GM18873 (cell line): ENCODE measurements around the gene PDLIM3.
"Not testable (repeated sequence)": the region's sequence is repeated elsewhere in the genome, so short reads cannot be mapped to it uniquely, and the experiment has no call there.

Experiments
- ATAC-seq: cut with Tn5 transposase; IDR thresholded peaks from one replicate; pipeline ENCODE4 v1.9.1; 2021; ENCODE audit warnings: mild to moderate bottlenecking, moderate library complexity, moderate number of reproducible peaks; ENCODE audit not compliant: unreplicated experiment, low FRiP score

The PDLIM3 gene

DNA sequence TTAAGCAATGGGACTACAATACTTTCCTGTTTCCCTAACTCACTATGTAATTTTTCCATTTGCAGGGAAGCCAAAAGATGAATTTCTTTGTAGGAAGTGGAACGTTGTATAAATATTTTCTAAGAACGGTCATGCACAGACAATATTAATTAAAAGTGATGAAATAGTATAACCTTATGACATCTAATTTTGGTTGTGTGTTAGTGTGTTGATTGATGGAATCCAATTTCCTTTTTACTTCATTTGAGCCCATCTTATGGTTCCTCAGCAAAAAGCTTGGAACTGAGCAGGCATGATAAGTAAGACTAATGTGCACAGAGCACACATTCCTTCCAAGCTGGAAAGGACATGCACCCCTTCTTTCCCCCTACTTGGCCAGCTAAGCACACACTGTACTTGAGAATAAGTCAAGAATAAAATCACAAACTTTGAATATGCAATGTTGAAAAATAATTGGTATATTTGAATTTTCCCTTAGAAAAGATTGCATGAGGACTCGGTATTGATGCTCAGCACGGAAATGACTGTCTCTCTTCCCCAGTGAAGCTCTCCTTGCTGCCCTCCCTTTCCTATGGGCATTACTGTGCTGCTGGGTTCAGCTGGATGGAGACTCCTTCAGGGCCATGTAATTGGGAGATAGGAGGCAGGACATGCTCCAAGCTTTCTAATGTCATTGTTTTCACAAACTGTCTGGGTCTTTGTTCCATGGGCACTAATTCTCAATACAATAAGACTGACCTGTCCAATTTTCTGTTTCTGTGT, 19.2 kb upstream of the PDLIM3 start:
- ATAC-seq = no peak

DNA sequence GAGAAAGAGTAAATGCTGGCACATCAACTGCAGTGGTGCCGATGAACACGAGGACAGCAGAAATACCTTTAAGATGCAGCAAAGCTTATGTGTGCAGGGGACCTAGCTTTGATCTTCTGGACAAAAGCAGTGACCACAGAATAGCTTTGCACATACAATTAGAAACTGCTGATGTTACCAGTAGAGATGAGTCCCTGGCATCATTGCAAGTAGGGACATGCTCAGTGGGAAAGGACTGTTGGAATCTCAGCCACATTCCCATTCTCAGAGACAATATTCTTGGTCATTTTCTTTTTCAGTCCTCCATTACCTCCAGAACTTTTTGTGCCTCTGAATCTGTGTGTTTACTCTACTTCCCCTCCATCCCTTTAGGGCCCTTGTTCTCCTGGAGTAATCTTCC, 16.9 kb upstream of the PDLIM3 start:
- no peak for ATAC-seq

DNA sequence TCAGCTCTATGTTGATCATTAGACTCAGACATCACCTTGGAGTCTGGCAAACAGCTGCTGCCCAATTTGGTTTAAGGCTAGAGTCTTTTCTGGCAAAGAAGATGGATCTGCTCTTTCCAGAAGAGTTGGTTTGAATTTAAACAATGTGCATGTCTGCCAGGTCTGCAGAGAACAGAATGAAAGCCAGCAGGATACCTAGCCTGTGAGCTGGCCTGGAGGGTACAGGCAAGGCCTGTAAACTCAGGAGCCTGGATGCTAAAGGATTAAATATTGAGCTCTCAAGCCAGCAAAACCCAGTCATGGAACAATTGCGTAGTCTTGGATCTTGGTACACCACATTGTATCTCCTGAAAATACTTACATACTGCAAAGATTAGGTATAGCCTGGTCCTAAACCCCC, 15.6 kb upstream of the PDLIM3 start:
- no peak for ATAC-seq

DNA sequence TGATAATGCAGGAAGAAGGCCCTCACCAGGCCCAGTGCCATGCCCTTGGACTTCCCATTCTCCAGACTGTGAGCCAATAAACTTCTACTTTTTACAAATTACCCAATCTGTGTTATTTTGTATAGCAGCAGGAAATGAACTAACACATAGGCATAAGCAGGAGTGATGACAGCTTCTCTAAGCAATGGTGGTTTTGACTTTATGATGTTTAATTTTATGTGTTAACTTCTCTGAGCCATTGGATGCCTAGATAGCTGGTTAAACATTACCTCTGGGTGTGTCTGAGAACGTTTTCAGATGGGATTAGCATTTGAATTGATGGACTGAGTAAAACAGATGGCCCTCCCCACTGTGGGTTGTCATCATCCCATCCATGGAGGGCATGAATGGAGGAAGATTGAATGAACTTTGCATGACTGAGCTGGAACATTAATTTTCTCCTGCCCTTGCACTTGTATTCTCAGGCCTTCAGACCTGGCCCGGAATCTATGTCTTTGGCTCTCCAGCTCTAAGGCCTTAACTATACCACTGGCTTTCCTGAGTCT, 13.9 kb upstream of the PDLIM3 start:
- no peak for ATAC-seq

DNA sequence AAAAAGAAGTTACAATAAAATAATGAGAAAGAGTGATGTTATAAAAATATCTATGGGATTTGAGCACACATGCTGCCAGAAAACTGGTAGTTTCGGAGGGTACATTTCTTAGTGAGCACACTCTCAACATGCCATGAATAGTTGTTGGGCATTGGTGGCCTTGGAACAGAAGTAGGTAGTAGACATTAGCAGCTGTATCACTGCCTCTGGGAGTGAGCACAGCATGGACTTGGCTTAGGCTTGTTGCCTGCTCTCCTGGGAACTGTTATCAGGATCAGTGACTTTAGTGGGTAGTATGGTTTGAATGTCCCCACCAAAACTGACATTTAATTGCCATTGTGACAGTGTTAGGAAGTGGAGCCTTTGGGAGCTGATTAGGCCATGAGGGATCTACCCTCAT, 13.3 kb upstream of the PDLIM3 start:
- no peak for ATAC-seq

DNA sequence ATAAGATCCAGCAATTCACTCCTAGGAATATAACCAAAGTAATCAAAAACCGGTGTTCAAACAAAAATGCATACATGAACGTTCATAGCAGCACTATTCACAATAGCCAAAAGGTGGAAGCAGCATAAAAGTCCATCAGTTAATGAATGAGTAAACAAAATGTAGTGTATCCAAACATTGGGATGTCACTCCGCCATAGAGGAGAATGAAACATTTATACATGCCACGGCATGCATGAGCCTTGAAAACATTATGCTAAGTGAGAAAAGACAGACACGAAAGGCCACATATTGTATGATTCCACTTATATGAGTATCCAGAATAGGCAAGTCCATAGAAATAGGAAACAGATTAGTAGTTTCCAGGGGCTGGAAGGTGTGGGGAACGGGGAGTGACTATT, 11.0 kb upstream of the PDLIM3 start:
- ATAC-seq = no peak

DNA sequence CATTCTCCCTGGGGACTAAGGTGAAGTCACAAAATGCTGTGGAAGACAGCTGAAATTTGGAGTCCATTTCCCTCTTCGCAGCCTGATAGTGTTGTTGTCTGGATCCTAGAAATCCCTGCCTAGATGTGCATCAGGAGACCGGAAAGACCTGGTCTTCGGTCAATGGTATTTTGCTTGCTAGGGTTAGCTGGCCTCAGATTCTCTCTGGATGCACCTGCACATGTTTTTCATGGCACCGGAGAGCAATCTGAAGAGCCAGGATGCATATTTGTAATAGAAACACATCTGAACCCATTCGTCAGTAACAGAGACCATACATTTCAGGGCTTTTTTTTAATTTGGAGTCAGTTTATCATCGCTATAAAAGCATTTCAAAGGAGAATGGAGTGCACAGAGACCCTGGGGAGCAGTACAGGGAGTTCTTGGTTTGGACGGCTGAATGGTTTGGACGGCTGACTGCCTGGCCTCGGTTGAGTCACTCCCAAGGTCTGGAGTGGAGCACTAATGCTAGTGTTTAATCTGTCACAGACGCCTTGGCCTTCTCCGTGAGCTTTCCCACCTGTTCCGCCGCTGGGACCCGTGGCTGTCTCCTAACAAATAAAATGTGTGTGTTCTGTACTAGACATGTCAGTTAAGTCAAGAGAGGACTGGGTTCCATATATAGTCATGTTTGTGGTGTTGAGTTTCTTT, 7.5 kb upstream of the PDLIM3 start:
- ATAC-seq = no peak

DNA sequence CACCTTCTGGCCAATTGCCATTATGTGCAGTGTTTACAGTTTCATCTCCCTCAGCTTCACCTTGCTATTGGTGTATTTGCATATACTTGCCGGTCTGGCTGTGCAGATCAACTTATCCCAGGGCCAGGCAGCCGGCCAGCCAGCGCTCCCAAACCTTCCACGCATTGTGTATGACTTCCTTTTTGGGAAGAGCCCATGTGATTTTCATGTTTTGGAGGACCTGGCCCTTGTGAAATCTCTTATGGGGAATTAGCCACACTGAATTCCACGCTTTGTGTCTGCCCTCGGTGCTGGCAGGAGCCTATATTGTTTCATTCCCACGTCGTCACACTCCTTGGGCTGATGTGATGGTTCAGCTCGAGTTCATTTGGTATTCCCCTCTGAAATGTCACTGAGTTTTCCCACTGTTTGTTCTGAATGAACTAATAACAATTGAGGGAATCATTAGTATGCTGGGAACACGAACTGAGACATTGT, 6.0 kb upstream of the PDLIM3 start:
- ATAC-seq = no peak

DNA sequence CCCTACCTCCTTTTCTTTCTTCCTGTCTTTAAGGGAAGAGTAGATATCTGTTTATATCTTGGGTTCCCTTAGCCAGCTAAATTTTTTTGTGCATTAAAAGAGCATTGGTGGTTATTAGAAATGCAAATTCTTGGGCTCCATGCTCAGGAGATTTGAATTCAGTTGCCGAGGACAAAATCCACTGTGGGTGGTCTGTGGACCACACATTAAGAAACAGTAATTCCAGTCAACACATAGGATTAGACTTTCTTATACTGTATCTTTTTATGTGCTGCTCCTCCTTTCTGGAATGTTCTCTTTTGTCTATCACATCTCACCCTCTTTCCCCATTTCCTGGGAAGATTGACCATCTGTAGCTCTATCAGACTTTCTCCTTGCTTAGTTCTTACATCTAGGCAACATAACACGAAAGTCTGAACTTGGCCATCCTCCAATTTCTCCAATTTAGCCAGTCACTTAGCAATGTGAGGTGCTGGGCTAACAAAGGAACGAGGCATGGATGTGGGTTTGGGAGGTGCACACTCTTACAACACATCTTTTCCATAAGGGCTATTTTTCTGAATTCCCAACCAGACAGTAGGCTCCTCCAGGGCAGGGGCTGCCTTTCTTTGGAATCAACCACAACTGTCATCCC, 5.3 kb upstream of the PDLIM3 start:
- ATAC-seq = no peak

DNA sequence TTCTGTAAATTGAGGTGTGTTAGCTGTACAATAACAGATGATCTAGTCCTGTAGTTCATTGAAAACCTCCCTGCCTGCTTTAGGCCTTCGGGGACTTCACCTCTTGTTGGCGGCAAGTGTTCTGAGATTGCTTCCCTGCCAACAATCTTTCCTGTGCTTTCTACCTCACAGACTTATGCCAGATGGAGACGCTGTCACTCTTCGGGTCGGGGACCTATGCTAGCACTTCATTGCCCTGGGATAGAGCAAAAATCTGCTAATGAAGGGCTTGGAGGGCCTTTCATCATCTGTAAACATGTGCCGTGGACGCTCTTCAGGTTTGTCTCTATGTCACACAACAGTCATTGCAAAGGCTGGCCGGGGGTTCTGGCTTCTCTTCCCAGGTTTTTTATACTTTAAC, 4.7 kb upstream of the PDLIM3 start:
- ATAC-seq = no peak

DNA sequence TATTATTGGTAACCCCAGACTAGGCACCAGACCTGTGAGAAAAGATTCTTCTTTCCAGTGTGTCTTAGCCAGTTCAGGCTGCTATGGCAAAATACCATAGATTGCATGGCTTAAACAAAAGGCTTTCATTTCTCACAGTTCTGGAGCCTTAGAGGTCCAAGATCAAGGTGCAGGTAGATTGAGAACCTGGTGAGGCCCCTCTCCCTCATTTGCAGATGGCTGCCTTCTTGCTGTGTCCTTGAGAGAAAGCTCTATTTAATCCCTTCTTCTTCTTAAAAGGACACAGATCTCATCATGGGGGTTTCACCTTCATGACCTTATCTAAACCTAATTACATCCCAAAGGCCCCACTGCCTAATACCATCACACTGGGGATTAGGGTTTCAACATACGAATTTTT, 3.5 kb upstream of the PDLIM3 start:
- ATAC-seq = no peak

DNA sequence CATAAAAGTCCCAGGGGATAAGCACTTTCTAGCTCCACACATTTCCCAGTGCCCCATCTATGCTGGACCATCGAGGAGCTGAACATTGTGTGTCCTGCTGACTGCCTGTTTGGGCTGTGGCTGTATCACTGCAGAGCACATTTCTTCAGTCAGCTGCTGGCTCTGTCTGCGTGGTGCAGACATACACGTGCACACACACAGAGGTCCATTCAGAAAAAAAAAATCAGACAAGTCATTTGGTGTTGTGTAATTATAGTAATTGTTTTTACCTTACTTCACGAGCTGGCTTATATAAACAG, 1.1 kb upstream of the PDLIM3 start:
- no peak for ATAC-seq

DNA sequence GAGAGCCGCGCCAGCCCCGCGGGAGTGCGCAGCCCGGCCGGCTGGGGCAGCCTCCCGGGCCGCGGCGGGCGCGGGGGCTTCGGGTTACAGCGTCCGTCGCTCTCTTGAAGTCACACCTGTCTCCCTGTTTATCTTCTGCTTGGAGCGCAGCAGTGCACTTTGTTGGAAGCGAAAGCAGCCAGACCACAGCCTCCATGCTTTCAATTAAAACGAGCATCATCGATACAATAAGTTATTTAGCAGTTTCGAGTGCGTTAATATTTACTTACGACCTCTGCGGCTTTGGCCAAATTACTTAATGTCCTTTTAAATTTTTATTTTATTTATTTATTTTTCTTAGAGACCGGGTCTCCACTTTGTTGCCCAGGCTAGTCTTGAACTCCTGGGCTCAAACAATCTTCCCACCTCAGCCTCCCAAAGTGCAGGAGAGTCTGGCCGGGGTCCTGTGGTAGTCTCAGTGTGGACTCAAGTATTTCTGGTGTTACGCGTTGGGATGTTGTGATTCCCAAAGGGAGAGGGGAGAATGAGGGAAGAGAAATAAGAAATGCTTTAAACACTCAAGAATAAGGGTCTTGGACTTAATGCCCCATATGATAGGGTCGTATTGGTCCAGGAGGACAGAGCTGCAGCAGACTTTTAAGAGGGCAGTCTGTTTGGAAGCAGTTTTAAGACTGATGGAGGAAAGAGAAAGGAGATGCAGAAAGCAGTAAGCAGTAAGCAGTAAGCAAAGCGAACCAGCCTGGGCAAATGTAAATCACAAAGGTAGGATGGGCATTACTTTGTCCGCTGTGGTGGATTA, 504 bp upstream of the PDLIM3 start:
- no peak for ATAC-seq

DNA sequence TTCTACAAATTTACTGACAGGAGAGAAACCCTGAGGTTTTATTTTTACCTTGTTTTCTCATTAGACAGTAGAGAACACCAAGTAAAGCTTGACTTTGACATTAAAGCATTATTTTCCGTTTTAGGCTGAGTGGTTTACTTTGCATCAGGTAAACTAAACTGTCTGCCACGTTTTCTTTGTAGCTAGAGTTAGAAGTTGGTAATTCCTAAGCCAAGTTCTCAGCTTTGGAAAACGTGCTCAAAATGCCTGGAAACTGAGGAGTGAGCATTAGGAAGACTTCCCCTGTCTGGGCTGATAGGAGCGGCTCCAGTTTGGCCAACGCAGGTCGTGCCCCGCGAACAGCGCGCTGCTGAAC, 819 bp downstream of the PDLIM3 start:
- ATAC-seq = no peak

DNA sequence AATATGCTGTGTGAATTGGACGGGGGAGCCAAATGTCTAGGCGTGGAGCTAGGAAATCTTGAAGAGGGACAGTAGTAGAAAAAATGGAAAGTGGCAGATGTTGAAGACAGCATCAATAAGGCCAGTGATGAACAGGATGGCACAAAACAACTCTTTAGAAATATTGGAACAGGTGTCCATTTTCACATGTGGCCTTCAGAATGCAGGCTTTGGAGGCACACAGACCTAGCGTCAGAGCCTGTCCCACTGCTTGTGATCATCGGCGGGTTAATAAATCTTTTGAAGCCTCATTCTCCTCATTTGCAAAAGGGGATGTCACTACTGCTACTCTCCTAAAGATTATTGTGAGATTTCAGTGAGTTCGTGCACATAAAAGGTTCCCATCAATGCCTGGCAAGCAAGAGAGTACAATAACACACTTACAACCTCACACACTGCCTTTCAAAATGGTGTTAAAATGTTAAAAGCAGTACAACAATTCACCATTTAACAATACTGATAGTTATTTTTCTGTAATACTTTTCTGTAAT, 2.4 kb downstream of the PDLIM3 start:
- no peak for ATAC-seq

DNA sequence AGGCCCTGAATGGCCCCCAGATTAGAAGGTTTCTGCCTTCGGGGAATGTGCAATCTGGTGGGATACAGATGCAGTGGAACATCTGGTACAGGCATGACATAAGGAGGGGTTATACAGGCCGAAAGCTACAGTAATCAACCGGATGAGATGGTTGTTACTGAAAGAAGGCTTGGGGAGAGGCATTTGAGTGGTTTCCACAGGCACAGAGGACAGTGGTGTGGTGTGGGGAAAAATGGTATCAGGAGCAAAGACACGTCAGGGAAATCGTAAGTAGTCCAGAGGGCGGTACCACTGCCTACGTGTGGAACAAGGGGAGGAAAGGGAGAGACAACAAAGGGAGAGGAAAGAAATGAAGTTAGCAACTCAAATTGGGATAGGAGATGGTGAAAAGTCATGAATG, 3.0 kb downstream of the PDLIM3 start:
- ATAC-seq = no peak

DNA sequence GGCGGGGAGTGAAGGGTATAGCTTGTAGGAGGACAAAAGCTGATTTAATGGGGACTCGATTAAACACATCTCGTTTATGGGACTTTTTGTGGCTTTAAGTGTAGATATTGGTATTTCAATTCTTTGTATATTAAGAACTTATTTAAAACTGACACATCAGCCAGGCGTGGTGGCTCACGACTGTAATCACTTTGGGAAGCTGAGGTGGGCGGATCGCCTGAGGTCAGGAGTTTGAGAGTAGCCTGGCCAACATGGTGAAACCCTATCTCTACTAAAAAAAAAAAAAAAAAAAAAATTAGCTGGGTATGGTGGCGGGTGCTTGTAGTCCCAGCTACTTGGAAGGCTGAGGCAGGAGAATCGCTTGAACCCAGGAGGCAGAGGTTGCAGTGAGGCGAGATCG, 3.7 kb downstream of the PDLIM3 start:
- ATAC-seq = not testable (repeated sequence)

DNA sequence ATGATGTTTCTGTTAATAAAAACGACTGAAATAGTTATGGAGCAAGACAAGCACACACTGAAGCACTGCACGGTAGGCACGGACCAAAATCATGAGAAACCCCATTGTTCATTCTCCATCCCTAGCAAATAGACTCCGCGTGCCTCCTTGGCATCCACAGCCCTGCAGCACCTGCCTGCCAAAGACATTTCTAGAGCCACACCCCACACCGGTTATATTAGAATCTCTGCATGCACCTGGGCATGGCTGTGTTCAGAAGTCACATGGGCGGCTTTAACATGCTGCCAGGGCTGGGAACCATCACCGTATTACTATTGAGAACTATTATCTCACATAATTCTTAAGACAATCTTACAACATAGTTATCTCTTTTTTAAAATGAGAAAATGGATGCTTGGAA, 5.9 kb downstream of the PDLIM3 start:
- no peak for ATAC-seq

DNA sequence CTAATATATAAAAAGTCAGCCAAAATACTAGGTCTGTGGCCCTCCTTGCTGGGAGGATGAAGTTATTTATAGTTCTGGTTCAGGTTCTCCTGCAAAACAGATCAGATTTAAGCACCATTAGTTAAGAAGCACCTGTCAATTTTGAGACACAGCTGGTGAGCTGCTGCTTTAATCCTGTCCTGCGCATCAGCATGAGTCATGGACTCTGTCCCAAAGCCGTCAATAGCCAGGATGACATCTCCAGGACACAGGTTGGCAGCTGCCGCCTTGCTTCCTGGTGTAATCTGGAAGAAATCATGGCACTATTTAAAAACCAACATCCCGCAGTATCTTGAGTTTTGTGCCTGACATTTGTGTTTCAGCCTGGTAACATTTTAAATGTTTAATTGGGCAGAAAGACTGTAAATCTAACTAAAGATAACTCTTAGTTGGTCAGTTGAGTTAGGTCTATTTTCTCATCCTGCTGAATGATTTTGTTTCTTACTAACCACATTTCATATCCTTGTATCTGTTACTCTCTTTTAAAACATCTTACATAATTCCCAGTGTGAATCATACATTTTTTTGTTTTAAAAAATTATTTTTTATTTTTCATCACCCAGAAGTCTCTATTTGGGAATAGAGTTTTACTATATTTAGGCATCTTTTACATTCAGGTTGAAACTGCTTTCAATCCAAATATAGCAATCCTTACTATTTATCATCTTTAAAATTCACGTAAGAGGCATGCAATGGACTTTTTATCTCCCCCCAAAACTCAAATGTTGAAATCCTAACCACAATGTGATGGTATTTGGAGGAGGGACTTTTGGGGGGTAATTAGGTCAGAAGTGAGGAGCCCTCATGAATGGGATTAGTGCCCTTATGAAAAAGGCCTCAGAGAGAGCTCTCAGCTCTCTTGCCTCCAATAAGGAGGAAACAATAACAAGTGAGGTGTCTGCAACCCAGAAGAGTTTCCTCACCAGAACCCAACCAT, 10.1 kb downstream of the PDLIM3 start:
- ATAC-seq = no peak

DNA sequence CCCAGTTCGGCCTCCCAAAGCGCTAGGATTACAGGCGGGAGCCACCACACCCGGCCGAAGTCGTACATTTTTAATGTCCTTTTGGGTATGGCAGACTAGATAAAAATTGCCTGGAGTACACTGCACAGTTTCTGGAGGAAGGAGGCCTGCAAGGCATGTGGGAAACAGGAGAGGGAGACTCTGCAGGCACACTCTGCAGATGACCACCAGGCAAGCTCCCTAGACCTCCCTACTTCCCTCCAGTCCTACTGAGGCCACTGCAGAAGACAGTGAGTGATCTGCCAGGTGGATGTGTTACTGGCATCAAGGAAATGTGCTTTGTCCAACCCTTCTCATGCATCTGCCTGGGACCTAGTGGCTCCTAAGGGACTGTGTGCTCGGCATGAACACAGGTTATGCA, 11.4 kb downstream of the PDLIM3 start:
- ATAC-seq = no peak
